ENCODE data around the gene CPB2. TPM values are rescaled to one million over a fixed set of nuclear protein-coding genes. Genes with fewer than 3 reads are reported as not detected.

Gene CPB2
- total RNA-seq, 1 experiment from 2014 or later, result 0.15 TPM

- Histone ChIP-seq H3K9me3 (ENCODE audit: control insufficient read depth in 1 of 2, insufficient read depth in 1 of 2, low read depth in 1 of 2, low read length in 2 of 2) (no peaks in the 10 kb centered on the region), H4K20me1 (ENCODE audit: insufficient read depth) (no peaks in the 10 kb centered on the region), H3K36me3 (ENCODE audit: control insufficient read depth in 1 of 2, insufficient read depth in 2 of 2, low read length in 2 of 2) (no peaks in the 10 kb centered on the region), H3K79me2 (ENCODE audit: insufficient read depth, low read length) (no peaks in the 10 kb centered on the region), H3K27me3 (ENCODE audit: insufficient read depth, low read length) (no peaks in the 10 kb centered on the region; the same call in 1 of the 2 replicates), H3K27ac (ENCODE audit: low read depth, low read length) (no peak overlapping the region), H3K4me3 (replicated peaks in 1 of 2; ENCODE audit: low read depth in 1 of 2, low read length in 2 of 2) (no peak overlapping the region), H3K9ac (ENCODE audit: low read length) (no peak overlapping the region), H3K4me2 (ENCODE audit: low read length) (no peak overlapping the region), H3K9me2 (ENCODE audit: insufficient read depth) (no peaks in the 10 kb centered on the region), H3K4me1 (ENCODE audit: control insufficient read depth in 1 of 2, insufficient read depth in 2 of 2, low read length in 2 of 2) (no peaks in the 10 kb centered on the region), H2AFZ (ENCODE audit: low read depth, low read length, poor library complexity, severe bottlenecking) (peak overlapping the region; percentile 31)
- ChIA-PET POLR2A (no interaction called here), CTCF (no interaction called here), RAD21 (ENCODE audit: low non-redundant PET in 1 of 2, low total read pairs in 2 of 2, uncharacterized antibody in 2 of 2, unreplicated experiment in 2 of 2) (no interaction called here)
- intact Hi-C loops (cut with micrococcal nuclease), result no loop called here
- TF ChIP-seq, protein P1, sequence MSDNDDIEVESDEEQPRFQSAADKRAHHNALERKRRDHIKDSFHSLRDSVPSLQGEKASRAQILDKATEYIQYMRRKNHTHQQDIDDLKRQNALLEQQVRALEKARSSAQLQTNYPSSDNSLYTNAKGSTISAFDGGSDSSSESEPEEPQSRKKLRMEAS (IDR thresholded peaks at IDR 0.05), result no peak
- TF ChIP-seq CTCF (IDR thresholded peaks at IDR 0.05 in 2 of 3, conservative IDR thresholded peaks at IDR 0.05 in 1 of 3; ENCODE audit: borderline replicate concordance in 1 of 3, insufficient read depth in 1 of 3, low read depth in 2 of 3, low read length in 2 of 3), result 0 out of 6 replicates have a peak, but pooled peaks of 1 of the 3 experiments have one; percentile 8
- no TSS peak for BruUV-seq (replicated peaks)
- ATAC-seq, result no peak
- no peak for DNase-seq (ENCODE audit: low read depth, low spot score)
Measured at GRCh38 chr13:46106839-46107371, 2.1 kb upstream of the CPB2 start.

DNA sequence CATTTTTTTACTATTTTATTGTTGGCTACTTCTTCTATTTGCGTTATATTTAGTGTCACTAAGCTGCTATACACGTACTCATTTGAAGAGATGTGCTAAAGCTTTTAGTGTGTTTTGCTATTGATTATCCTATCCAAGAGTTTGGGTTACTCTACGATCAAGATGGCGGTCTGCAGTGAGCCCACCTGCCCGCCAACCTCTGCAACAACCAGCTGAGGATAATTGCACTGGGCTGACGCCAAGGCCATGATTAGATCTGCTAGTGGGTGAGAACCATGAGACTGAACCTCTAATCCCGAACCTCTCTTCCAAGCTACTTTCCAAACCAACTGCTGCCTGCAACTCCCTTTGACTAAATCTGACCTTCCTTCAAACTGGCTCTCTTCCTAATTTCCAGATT is 1.8 kb downstream of the CPB2 start:
- Histone ChIP-seq H3K36me3 (ENCODE audit: control insufficient read depth in 1 of 2, insufficient read depth in 2 of 2, low read length in 2 of 2) (no peaks in the 10 kb centered on the region), H3K4me1 (ENCODE audit: control insufficient read depth in 1 of 2, insufficient read depth in 2 of 2, low read length in 2 of 2) (no peaks in the 10 kb centered on the region), H3K9me2 (ENCODE audit: insufficient read depth) (no peaks in the 10 kb centered on the region), H3K27ac (ENCODE audit: low read depth, low read length) (no peak overlapping the region), H3K9ac (ENCODE audit: low read length) (no peak overlapping the region), H4K20me1 (ENCODE audit: insufficient read depth) (no peaks in the 10 kb centered on the region), H3K9me3 (ENCODE audit: control insufficient read depth in 1 of 2, insufficient read depth in 1 of 2, low read depth in 1 of 2, low read length in 2 of 2) (no peaks in the 10 kb centered on the region), H3K27me3 (ENCODE audit: insufficient read depth, low read length) (no peaks in the 10 kb centered on the region), H3K79me2 (ENCODE audit: insufficient read depth, low read length) (no peaks in the 10 kb centered on the region), H3K4me3 (replicated peaks in 1 of 2; ENCODE audit: low read depth in 1 of 2, low read length in 2 of 2) (no peak overlapping the region), H3K4me2 (ENCODE audit: low read length) (no peak overlapping the region), H2AFZ (ENCODE audit: low read depth, low read length, poor library complexity, severe bottlenecking) (no peak overlapping the region)
- intact Hi-C loops (cut with micrococcal nuclease), result no loop called here
- CTCF ChIA-PET, result no interaction called here
- DNase-seq (ENCODE audit: low read depth, low spot score) (no peak), ATAC-seq (no peak)
- no TSS peak for BruUV-seq (replicated peaks)
- POLR2A ChIA-PET, result no interaction called here
- RAD21 ChIA-PET (ENCODE audit: low non-redundant PET in 1 of 2, low total read pairs in 2 of 2, uncharacterized antibody in 2 of 2, unreplicated experiment in 2 of 2), result no interaction called here
- TF ChIP-seq, protein P1 (IDR thresholded peaks at IDR 0.05), result no peak
- TF ChIP-seq EZH2phosphoT487 (IDR thresholded peaks at IDR 0.05; ENCODE audit: borderline replicate concordance) (no peak), ATF3 (IDR thresholded peaks at IDR 0.05) (no peak), ELF1 (IDR thresholded peaks at IDR 0.05; ENCODE audit: borderline replicate concordance, low read depth) (no peak), EGR1 (IDR thresholded peaks at IDR 0.05; ENCODE audit: low read depth) (no peak), CBX3 (IDR thresholded peaks at IDR 0.05; ENCODE audit: low read depth) (no peak), SP1 (IDR thresholded peaks at IDR 0.05; ENCODE audit: low read depth) (no peak), EZH2 (IDR thresholded peaks at IDR 0.05) (no peak), TCF7L2 (IDR thresholded peaks at IDR 0.05; ENCODE audit: borderline replicate concordance, extremely low read depth, insufficient read depth, insufficient read length) (no peak), ZFX (IDR thresholded peaks at IDR 0.05) (no peak), FOSL1 (IDR thresholded peaks at IDR 0.05; ENCODE audit: low read depth) (no peak)
- TF ChIP-seq, protein P2, sequence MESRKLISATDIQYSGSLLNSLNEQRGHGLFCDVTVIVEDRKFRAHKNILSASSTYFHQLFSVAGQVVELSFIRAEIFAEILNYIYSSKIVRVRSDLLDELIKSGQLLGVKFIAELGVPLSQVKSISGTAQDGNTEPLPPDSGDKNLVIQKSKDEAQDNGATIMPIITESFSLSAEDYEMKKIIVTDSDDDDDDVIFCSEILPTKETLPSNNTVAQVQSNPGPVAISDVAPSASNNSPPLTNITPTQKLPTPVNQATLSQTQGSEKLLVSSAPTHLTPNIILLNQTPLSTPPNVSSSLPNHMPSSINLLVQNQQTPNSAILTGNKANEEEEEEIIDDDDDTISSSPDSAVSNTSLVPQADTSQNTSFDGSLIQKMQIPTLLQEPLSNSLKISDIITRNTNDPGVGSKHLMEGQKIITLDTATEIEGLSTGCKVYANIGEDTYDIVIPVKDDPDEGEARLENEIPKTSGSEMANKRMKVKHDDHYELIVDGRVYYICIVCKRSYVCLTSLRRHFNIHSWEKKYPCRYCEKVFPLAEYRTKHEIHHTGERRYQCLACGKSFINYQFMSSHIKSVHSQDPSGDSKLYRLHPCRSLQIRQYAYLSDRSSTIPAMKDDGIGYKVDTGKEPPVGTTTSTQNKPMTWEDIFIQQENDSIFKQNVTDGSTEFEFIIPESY (IDR thresholded peaks at IDR 0.05; ENCODE audit: extremely low read depth, insufficient replicate concordance, low read length), result no peak

Measured in HCT116 (cell line).